ENCODE measurements around the gene RFX2.

DNA sequence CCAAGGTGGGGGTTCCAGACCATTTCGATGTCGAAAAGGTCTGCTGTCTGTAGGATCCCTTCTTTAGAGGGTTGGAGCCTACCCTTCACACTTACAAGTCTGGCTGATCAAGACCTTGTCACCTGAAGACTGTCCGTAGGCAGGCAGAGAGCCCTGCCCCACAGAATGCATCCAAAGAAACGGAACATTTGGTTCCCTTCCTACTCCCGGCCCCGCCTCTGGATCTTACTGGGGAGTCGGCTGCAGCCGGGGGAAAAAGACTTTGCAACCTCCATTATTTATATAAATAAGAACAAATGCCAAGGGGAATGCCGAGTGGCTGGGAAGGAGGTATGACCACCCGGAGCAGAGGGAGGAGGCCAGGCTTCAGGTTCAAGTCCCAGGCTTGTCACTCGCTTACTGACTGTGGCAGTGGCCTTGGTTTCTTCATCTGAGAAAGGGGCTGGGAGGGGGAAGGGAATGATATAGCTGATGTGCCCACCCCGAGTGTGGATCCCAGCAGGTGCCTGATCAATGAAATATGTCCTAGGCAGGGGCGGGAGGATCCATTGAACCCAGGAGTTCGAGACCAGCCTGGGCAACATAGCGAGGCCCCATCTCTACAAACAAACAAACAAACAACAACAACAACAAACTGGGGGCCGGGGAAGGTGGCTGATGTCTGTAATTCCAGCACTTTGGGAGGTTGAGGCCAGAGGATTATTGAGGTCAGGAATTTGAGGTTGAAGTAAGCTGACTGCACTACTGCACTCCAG, 48.7 kb downstream of the RFX2 start:
- TF ChIP-seq, protein P1, sequence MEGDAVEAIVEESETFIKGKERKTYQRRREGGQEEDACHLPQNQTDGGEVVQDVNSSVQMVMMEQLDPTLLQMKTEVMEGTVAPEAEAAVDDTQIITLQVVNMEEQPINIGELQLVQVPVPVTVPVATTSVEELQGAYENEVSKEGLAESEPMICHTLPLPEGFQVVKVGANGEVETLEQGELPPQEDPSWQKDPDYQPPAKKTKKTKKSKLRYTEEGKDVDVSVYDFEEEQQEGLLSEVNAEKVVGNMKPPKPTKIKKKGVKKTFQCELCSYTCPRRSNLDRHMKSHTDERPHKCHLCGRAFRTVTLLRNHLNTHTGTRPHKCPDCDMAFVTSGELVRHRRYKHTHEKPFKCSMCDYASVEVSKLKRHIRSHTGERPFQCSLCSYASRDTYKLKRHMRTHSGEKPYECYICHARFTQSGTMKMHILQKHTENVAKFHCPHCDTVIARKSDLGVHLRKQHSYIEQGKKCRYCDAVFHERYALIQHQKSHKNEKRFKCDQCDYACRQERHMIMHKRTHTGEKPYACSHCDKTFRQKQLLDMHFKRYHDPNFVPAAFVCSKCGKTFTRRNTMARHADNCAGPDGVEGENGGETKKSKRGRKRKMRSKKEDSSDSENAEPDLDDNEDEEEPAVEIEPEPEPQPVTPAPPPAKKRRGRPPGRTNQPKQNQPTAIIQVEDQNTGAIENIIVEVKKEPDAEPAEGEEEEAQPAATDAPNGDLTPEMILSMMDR (IDR thresholded peaks at IDR 0.05; ENCODE audit: poor library complexity): no peak
- TF ChIP-seq EZH2 (IDR thresholded peaks at IDR 0.05; ENCODE audit: borderline replicate concordance): no peak
